NOMO-1 treated with dmso at 0.1 percent for 144 hours (cell line): ENCODE measurements around the gene TRIM56.
A peak's percentile ranks its signal among the peaks of the same experiment; 100 is the strongest.
"Not testable (repeated sequence)": the region's sequence is repeated elsewhere in the genome, so short reads cannot be mapped to it uniquely, and the experiment has no call there.

Experiments used
- DNase-seq: peaks from one replicate; lab custom pipeline; 2025; ENCODE audit not compliant: unreplicated experiment; lab: John Stamatoyannopoulos, UW

TRIM56 gene

GRCh38 chr7:101132626-101133600 is 47.6 kb downstream of the TRIM56 start:
- not testable (repeated sequence) for DNase-seq

GRCh38 chr7:101133621-101134398 is 48.5 kb downstream of the TRIM56 start:
- DNase-seq, result no peak

GRCh38 chr7:101134399-101134980 is 49.2 kb downstream of the TRIM56 start:
- peak; percentile 58 for DNase-seq

GRCh38 chr7:101137651-101138212 is 52.5 kb downstream of the TRIM56 start:
- no peak for DNase-seq

- peak; percentile 91 for DNase-seq
Observed at GRCh38 chr7:101138213-101138870, 53.1 kb downstream of the TRIM56 start.

- DNase-seq, result no peak
Observed at GRCh38 chr7:101140339-101140699, 55.0 kb downstream of the TRIM56 start.

GRCh38 chr7:101140746-101141382 is 55.6 kb downstream of the TRIM56 start:
- no peak for DNase-seq
